Measurements from ENCODE around the gene CHAMP1.

DNA sequence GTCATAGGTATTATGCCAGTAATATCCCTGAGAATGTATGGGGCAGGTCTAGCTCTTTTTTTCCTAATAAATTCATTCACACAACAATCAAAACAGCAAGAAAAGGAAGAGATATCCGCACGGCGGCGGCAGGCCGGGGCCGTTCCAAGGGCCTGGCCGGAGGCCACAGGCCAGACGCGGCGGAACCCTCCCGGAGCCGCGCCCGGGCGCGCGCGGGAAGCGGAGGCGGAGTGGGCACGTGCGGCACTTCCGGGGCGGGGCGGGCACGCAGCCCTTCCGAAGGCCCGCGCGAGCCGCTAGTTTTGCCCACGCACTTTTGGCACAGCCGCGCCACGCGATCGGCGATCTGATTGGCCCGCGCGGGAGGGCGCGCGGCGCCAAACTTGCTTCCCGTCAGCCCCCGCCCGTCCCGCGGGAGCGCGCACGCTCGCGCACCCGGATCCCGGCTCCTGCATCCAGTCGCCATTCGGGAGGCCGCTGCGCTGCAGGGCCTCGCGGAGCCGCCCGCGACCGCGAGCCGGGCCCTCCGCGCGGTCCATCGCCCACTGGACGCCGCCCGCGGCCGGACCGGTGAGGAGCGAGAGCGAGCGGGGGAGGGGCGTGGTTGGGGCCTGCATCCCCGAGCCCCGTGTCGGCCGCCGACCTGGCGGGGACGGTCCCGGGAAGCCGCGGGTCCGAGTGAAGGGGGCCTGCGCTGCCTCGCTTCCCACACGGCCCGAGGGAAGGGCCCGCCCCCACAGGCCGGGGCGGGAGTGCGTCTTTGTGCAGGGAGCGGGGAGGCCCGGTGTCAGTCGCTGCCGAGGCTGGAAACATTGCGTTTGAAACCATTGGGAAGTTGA, at the start of gene CHAMP1:
- TF ChIP-seq EZH2 (IDR thresholded peaks at IDR 0.05; ENCODE audit: borderline replicate concordance, insufficient read depth, low read length, poor library complexity, severe bottlenecking): no peak
- TF ChIP-seq, protein P1, sequence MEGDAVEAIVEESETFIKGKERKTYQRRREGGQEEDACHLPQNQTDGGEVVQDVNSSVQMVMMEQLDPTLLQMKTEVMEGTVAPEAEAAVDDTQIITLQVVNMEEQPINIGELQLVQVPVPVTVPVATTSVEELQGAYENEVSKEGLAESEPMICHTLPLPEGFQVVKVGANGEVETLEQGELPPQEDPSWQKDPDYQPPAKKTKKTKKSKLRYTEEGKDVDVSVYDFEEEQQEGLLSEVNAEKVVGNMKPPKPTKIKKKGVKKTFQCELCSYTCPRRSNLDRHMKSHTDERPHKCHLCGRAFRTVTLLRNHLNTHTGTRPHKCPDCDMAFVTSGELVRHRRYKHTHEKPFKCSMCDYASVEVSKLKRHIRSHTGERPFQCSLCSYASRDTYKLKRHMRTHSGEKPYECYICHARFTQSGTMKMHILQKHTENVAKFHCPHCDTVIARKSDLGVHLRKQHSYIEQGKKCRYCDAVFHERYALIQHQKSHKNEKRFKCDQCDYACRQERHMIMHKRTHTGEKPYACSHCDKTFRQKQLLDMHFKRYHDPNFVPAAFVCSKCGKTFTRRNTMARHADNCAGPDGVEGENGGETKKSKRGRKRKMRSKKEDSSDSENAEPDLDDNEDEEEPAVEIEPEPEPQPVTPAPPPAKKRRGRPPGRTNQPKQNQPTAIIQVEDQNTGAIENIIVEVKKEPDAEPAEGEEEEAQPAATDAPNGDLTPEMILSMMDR (IDR thresholded peaks at IDR 0.05; ENCODE audit: poor library complexity, severe bottlenecking): peak; percentile 40
- peak; percentile 64 for TF ChIP-seq EP300 (conservative IDR thresholded peaks at IDR 0.05; ENCODE audit: poor library complexity, severe bottlenecking)
- peak; percentile 32 for TF ChIP-seq RAD21 (conservative IDR thresholded peaks at IDR 0.05)

Measured in neural cell (in vitro differentiated cells).